ENCODE data around the gene STXBP2. TPM values are rescaled to one million over a fixed set of nuclear protein-coding genes. Genes with fewer than 3 reads are reported as not detected.

The STXBP2 gene
- total and polyA plus RNA-seq, 2 experiments from 2014 or later = 1.8 to 2.0 TPM

GRCh38 chr19:7606289-7606688 lies 30.6 kb upstream of the STXBP2 start:
- Histone ChIP-seq H3K4me2 (ENCODE audit: unreplicated experiment) (no peak overlapping the region), H3K9ac (no peak overlapping the region), H2AFZ (no peak overlapping the region), H3K79me2 (ENCODE audit: insufficient read depth) (no peaks in the 10 kb centered on the region), H3K27me3 (replicated peaks; ENCODE audit: insufficient read depth) (no peaks in the 10 kb centered on the region), H4K20me1 (ENCODE audit: insufficient read depth) (no peaks in the 10 kb centered on the region), H3F3A (ENCODE audit: insufficient read depth) (no peaks in the 10 kb centered on the region), H3K4me3 (no peak overlapping the region), H3K36me3 (ENCODE audit: low read depth) (no peaks in the 10 kb centered on the region), H3K4me1 (ENCODE audit: insufficient read depth) (no peaks in the 10 kb centered on the region), H3K9me3 (ENCODE audit: low read depth) (no peaks in the 10 kb centered on the region), H3K27ac (no peak overlapping the region), H3K9me2 (ENCODE audit: insufficient read depth) (no peaks in the 10 kb centered on the region)
- DNase-seq = no peak
- in situ Hi-C loops (cut with MboI) = no loop called here
- 75% methylated on average over 10 to 16 of the region's 17 CpGs for WGBS, 2 experiments (ENCODE audit: low coverage in 1 of 2, low lambda C conversion rate in 2 of 2, missing lambda C conversion rate in 2 of 2)
- no peak for TF ChIP-seq EZH2 (IDR thresholded peaks at IDR 0.05; ENCODE audit: insufficient read depth, poor library complexity, severe bottlenecking)
- no peak for TF ChIP-seq EZH2phosphoT487 (IDR thresholded peaks at IDR 0.05; ENCODE audit: insufficient read depth, low read depth)

- no peaks in the 10 kb centered on the region for H3K9me3 ChIP-seq (ENCODE audit: low read depth)
- TF ChIP-seq EZH2 (IDR thresholded peaks at IDR 0.05; ENCODE audit: insufficient read depth, poor library complexity, severe bottlenecking) = no peak
- TF ChIP-seq EZH2phosphoT487 (IDR thresholded peaks at IDR 0.05; ENCODE audit: insufficient read depth, low read depth) = no peak
- no peak overlapping the region for H2AFZ ChIP-seq
- no peaks in the 10 kb centered on the region for H3K9me2 ChIP-seq (ENCODE audit: insufficient read depth)
- in situ Hi-C loops (cut with MboI) = no loop called here
- no peaks in the 10 kb centered on the region for H4K20me1 ChIP-seq (ENCODE audit: insufficient read depth)
- no peak overlapping the region for H3K27ac ChIP-seq
- no peak overlapping the region for H3K9ac ChIP-seq
- H3F3A ChIP-seq (ENCODE audit: insufficient read depth) = no peaks in the 10 kb centered on the region
- no peak overlapping the region for H3K4me3 ChIP-seq
- DNase-seq = no peak
- H3K79me2 ChIP-seq (ENCODE audit: insufficient read depth) = no peaks in the 10 kb centered on the region
- H3K4me1 ChIP-seq (ENCODE audit: insufficient read depth) = no peaks in the 10 kb centered on the region
- no peaks in the 10 kb centered on the region for H3K27me3 ChIP-seq (replicated peaks; ENCODE audit: insufficient read depth)
- no peak overlapping the region for H3K4me2 ChIP-seq (ENCODE audit: unreplicated experiment)
- 82 to 85% methylated on average over 3 to 10 of the region's 10 CpGs for WGBS, 2 experiments (ENCODE audit: low coverage in 1 of 2, low lambda C conversion rate in 2 of 2, missing lambda C conversion rate in 2 of 2)
- no peaks in the 10 kb centered on the region for H3K36me3 ChIP-seq (ENCODE audit: low read depth)
Observed at GRCh38 chr19:7607212-7607873, 29.6 kb upstream of the STXBP2 start.

GRCh38 chr19:7607874-7608560 lies 28.9 kb upstream of the STXBP2 start:
- no peaks in the 10 kb centered on the region for H3K79me2 ChIP-seq (ENCODE audit: insufficient read depth)
- in situ Hi-C loops (cut with MboI) = no loop called here
- no peaks in the 10 kb centered on the region for H3F3A ChIP-seq (ENCODE audit: insufficient read depth)
- no peak for DNase-seq
- TF ChIP-seq EZH2 (IDR thresholded peaks at IDR 0.05; ENCODE audit: insufficient read depth, poor library complexity, severe bottlenecking) (no peak), EZH2phosphoT487 (IDR thresholded peaks at IDR 0.05; ENCODE audit: insufficient read depth, low read depth) (no peak)
- no peaks in the 10 kb centered on the region for H3K9me2 ChIP-seq (ENCODE audit: insufficient read depth)
- no peak overlapping the region for H3K27ac ChIP-seq
- H3K4me3 ChIP-seq = no peak overlapping the region
- no peaks in the 10 kb centered on the region for H4K20me1 ChIP-seq (ENCODE audit: insufficient read depth)
- no peaks in the 10 kb centered on the region for H3K36me3 ChIP-seq (ENCODE audit: low read depth)
- H3K9me3 ChIP-seq (ENCODE audit: low read depth) = no peaks in the 10 kb centered on the region
- WGBS, 2 experiments (ENCODE audit: low coverage in 1 of 2, low lambda C conversion rate in 2 of 2, missing lambda C conversion rate in 2 of 2) = 83 to 86% methylated on average over 20 to 25 of the region's 25 CpGs
- H2AFZ ChIP-seq = no peak overlapping the region
- no peaks in the 10 kb centered on the region for H3K4me1 ChIP-seq (ENCODE audit: insufficient read depth)
- H3K4me2 ChIP-seq (ENCODE audit: unreplicated experiment) = no peak overlapping the region
- no peaks in the 10 kb centered on the region for H3K27me3 ChIP-seq (replicated peaks; ENCODE audit: insufficient read depth)
- no peak overlapping the region for H3K9ac ChIP-seq

GRCh38 chr19:7610491-7611240 lies 26.2 kb upstream of the STXBP2 start:
- TF ChIP-seq EZH2 (IDR thresholded peaks at IDR 0.05; ENCODE audit: insufficient read depth, poor library complexity, severe bottlenecking) (no peak), EZH2phosphoT487 (IDR thresholded peaks at IDR 0.05; ENCODE audit: insufficient read depth, low read depth) (no peak)
- Histone ChIP-seq H3K9ac (no peak overlapping the region), H3K36me3 (ENCODE audit: low read depth) (no peaks in the 10 kb centered on the region), H2AFZ (no peak overlapping the region), H4K20me1 (ENCODE audit: insufficient read depth) (no peaks in the 10 kb centered on the region), H3K9me2 (ENCODE audit: insufficient read depth) (no peaks in the 10 kb centered on the region), H3K4me2 (ENCODE audit: unreplicated experiment) (no peak overlapping the region), H3K4me3 (no peak overlapping the region), H3K79me2 (ENCODE audit: insufficient read depth) (no peaks in the 10 kb centered on the region), H3F3A (ENCODE audit: insufficient read depth) (no peaks in the 10 kb centered on the region), H3K27me3 (replicated peaks; ENCODE audit: insufficient read depth) (no peaks in the 10 kb centered on the region), H3K9me3 (ENCODE audit: low read depth) (no peaks in the 10 kb centered on the region), H3K4me1 (ENCODE audit: insufficient read depth) (no peaks in the 10 kb centered on the region), H3K27ac (no peak overlapping the region)
- WGBS, 2 experiments (ENCODE audit: low coverage in 1 of 2, low lambda C conversion rate in 2 of 2, missing lambda C conversion rate in 2 of 2) = 53 to 66% methylated on average over 25 to 30 of the region's 31 CpGs
- in situ Hi-C loops (cut with MboI) = no loop called here
- DNase-seq = no peak
